CD4-positive, alpha-beta T cell treated with Interleukin-10 for 1 hour (primary cell): ENCODE data around the gene POLR2F.

ENCODE experiments used
- DNase-seq: peaks from one replicate; pipeline ENCODE4 v3.0.0-alpha.2; 2020

Gene POLR2F

DNA sequence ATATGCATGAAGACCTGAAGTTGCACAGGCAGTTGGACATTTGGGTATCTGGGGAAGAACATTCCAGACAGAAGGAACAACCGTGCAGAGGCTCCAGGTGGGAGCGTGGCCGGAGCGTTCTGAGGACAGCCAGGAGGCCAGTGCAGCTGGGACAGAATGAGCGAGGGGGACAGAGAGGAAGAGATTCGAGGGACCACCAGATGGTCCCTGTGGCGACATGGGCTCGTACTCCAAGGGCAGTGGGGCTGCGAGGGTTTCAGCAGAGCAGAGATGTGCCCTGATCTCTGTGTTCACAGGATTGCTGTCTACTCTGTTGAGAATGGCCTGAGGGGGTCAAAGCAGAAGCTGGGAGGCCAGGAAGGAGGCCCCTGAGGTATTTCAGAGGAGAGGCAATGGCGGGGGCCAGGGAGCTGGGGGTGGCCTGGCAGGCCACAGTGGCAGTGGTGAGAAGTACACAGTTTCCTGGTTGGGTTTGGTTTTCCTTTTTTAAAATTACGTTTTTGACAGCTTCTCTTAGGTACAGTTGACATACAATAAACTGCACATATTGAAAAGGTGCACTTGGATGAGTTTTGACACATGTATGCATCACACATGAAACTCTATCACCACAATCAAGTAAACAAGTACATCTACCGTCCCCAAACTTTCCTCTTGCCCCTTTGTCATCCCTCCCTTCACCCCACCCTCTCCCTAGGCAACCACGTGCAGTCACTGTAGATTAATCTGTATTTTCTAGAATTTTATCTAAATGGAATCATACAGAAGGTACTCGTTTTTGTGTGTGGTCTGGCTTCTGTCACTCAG, 55.7 kb downstream of the POLR2F start:
- no peak for DNase-seq

- no peak for DNase-seq
Observed at GRCh38 chr22:38012604-38013072, 59.1 kb downstream of the POLR2F start.

DNA sequence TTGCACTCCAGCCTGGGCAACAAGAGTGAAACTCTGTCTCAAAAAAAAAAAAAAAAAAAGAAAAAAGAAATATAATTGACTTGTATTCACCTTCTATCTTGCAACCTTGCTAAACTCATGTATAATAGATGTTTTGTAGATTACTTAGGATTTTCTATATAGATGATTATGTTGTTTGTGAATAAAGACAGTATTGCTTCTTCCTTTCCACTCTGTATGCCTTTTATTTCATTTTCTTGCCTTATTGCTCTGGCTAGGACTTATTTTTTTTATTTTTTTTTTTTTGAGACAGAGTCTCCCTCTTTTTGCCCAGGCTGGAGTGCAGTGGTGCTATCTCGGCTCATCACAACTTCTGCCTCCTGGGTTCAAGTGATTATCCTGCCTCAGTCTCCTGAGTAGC, 60.6 kb downstream of the POLR2F start:
- DNase-seq = no peak

- no peak for DNase-seq
Observed at GRCh38 chr22:38016182-38017151, 63.0 kb downstream of the POLR2F start.

DNA sequence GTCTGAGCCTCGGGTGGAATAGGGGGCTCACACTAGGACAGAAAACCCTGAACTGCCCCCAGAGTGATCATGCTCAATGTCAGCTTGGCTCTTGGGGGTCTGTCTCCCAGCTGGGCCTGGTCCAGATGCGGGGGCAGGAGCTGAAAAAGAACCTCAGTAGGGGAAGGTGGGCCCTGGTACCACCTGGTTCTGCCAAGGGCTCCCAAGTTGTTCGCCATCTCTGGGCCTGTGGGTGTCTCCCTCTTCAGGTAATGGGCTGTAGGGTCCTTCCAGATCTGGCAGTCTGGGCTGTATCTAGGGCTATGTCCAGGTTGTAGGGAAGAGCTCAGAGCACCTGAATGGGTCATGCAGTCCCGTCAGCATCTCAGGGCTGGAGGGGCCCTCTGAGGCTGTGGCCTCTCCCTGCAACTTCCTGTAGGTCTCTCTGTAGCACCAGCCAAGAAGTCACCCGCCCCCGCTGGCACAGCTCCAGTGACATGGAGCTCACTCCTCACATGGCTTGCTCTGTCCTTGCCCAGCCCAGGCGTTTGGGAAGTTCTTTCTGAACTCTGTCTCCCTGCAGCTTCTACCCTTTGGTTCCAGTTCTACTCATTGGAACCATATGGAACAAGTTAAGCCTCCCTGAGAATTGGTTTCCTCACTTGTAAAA, 63.9 kb downstream of the POLR2F start:
- no peak for DNase-seq

- no peak for DNase-seq
Observed at GRCh38 chr22:38017939-38018885, 64.7 kb downstream of the POLR2F start.
